Measurements from ENCODE around the gene TRPM2. TPM values are rescaled to one million over a fixed set of nuclear protein-coding genes. Genes with fewer than 3 reads are reported as not detected.

The TRPM2 gene
- total RNA-seq, 1 experiment from 2014 or later, result 28.1 TPM

GRCh38 chr21:44475266-44475845 is 121.9 kb downstream of the TRPM2 start:
- ChIA-PET RAD21 (ENCODE audit: low non-redundant PET in 1 of 2, low total read pairs in 2 of 2, uncharacterized antibody in 2 of 2, unreplicated experiment in 2 of 2) (no interaction called here), POLR2A (no interaction called here), CTCF (no interaction called here)
- H3K9me2 ChIP-seq (ENCODE audit: insufficient read depth), result no peaks in the 10 kb centered on the region
- H3K4me3 ChIP-seq (replicated peaks in 1 of 2; ENCODE audit: low read depth in 1 of 2, low read length in 2 of 2), result no peak overlapping the region
- no peaks in the 10 kb centered on the region for H3K36me3 ChIP-seq (ENCODE audit: control insufficient read depth in 1 of 2, insufficient read depth in 2 of 2, low read length in 2 of 2)
- TF ChIP-seq CBX3 (IDR thresholded peaks at IDR 0.05; ENCODE audit: low read depth), result no peak
- no peak for TF ChIP-seq MAX (IDR thresholded peaks at IDR 0.05)
- no peak for TF ChIP-seq JUND (IDR thresholded peaks at IDR 0.05)
- no peak for TF ChIP-seq POLR2A (IDR thresholded peaks at IDR 0.05; ENCODE audit: borderline replicate concordance, extremely low read depth, insufficient read depth, insufficient read length)
- TF ChIP-seq YY1 (IDR thresholded peaks at IDR 0.05; ENCODE audit: extremely low read depth, insufficient replicate concordance, low read depth, low read length), result no peak
- TF ChIP-seq SP1 (IDR thresholded peaks at IDR 0.05; ENCODE audit: low read depth), result no peak
- TF ChIP-seq, protein P1, sequence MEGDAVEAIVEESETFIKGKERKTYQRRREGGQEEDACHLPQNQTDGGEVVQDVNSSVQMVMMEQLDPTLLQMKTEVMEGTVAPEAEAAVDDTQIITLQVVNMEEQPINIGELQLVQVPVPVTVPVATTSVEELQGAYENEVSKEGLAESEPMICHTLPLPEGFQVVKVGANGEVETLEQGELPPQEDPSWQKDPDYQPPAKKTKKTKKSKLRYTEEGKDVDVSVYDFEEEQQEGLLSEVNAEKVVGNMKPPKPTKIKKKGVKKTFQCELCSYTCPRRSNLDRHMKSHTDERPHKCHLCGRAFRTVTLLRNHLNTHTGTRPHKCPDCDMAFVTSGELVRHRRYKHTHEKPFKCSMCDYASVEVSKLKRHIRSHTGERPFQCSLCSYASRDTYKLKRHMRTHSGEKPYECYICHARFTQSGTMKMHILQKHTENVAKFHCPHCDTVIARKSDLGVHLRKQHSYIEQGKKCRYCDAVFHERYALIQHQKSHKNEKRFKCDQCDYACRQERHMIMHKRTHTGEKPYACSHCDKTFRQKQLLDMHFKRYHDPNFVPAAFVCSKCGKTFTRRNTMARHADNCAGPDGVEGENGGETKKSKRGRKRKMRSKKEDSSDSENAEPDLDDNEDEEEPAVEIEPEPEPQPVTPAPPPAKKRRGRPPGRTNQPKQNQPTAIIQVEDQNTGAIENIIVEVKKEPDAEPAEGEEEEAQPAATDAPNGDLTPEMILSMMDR (IDR thresholded peaks at IDR 0.05 in 2 of 3, conservative IDR thresholded peaks at IDR 0.05 in 1 of 3; ENCODE audit: borderline replicate concordance in 1 of 3, insufficient read depth in 1 of 3, low read depth in 2 of 3, low read length in 2 of 3), result no peak
- TF ChIP-seq ZNF274 (IDR thresholded peaks at IDR 0.05; ENCODE audit: low read depth, low read length), result no peak
- TF ChIP-seq ELF1 (IDR thresholded peaks at IDR 0.05; ENCODE audit: borderline replicate concordance, low read depth), result no peak
- TF ChIP-seq, protein P2, sequence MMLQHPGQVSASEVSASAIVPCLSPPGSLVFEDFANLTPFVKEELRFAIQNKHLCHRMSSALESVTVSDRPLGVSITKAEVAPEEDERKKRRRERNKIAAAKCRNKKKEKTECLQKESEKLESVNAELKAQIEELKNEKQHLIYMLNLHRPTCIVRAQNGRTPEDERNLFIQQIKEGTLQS (IDR thresholded peaks at IDR 0.05), result no peak
- no peak for TF ChIP-seq EZH2 (IDR thresholded peaks at IDR 0.05)
- TF ChIP-seq FOSL1 (IDR thresholded peaks at IDR 0.05; ENCODE audit: low read depth), result no peak
- no peak for TF ChIP-seq TCF7L2 (IDR thresholded peaks at IDR 0.05; ENCODE audit: borderline replicate concordance, extremely low read depth, insufficient read depth, insufficient read length)
- TF ChIP-seq SIN3A (IDR thresholded peaks at IDR 0.05; ENCODE audit: low read depth), result no peak
- TF ChIP-seq CEBPB (IDR thresholded peaks at IDR 0.05; ENCODE audit: low read depth), result no peak
- no peak for TF ChIP-seq EZH2phosphoT487 (IDR thresholded peaks at IDR 0.05; ENCODE audit: borderline replicate concordance)
- TF ChIP-seq ZFX (IDR thresholded peaks at IDR 0.05), result no peak
- H3K9me3 ChIP-seq (ENCODE audit: control insufficient read depth in 1 of 2, insufficient read depth in 1 of 2, low read depth in 1 of 2, low read length in 2 of 2), result no peaks in the 10 kb centered on the region
- intact Hi-C loops (cut with micrococcal nuclease), result no loop called here
- H3K4me2 ChIP-seq (ENCODE audit: low read length), result no peak overlapping the region
- DNase-seq (ENCODE audit: low read depth, low spot score) (no peak), ATAC-seq (no peak)
- H4K20me1 ChIP-seq (ENCODE audit: insufficient read depth), result no peaks in the 10 kb centered on the region
- BruUV-seq (replicated peaks), result no TSS peak
- no peaks in the 10 kb centered on the region for H3K4me1 ChIP-seq (ENCODE audit: control insufficient read depth in 1 of 2, insufficient read depth in 2 of 2, low read length in 2 of 2)
- H3K79me2 ChIP-seq (ENCODE audit: insufficient read depth, low read length), result no peaks in the 10 kb centered on the region
- H3K27me3 ChIP-seq (ENCODE audit: insufficient read depth, low read length), result no peaks in the 10 kb centered on the region
- H3K9ac ChIP-seq (ENCODE audit: low read length), result no peak overlapping the region
- no peak overlapping the region for H2AFZ ChIP-seq (ENCODE audit: low read depth, low read length, poor library complexity, severe bottlenecking)
- H3K27ac ChIP-seq (ENCODE audit: low read depth, low read length), result no peak overlapping the region
